Measurements from ENCODE around the gene TSKS. TPM values are rescaled to one million over a fixed set of nuclear protein-coding genes. Genes with fewer than 3 reads are reported as not detected.

The TSKS gene
- polyA plus RNA-seq, 3 donors = 0.37 to 0.81 (median 0.51) TPM

- Histone ChIP-seq H3K4me2 (replicated peaks; ENCODE audit: extremely low read depth, low read length, poor library complexity, severe bottlenecking) (peak overlapping the region; percentile 96), H3K27me3 (ENCODE audit: control insufficient read depth in 2 of 2, insufficient read depth in 2 of 2, low read length in 2 of 2) (no peaks in the 10 kb centered on the region), H4K20me1 (ENCODE audit: insufficient read depth, low read length) (peaks cover 30% of the 10 kb centered on the region), H3K79me2 (ENCODE audit: insufficient read depth, low read length) (no peaks in the 10 kb centered on the region), H3K4me3 (replicated peaks in 1 of 3; ENCODE audit: low read depth in 2 of 3, low read length in 3 of 3) (peak overlapping the region in 1 of 3 experiments; percentile 93), H3K36me3 (replicated peaks in 1 of 2; ENCODE audit: control insufficient read depth in 1 of 2, insufficient read depth in 2 of 2, low read length in 2 of 2) (peaks cover 29 to 39% of the 10 kb centered on the region in 2 donors), H3K27ac (ENCODE audit: low read depth in 1 of 2, low read length in 2 of 2) (peak overlapping the region in 1 of 2 donors; percentile 36), H2AFZ (ENCODE audit: insufficient read depth, low read depth, low read length, poor library complexity, severe bottlenecking) (peak overlapping the region; percentile 95), H3K9me3 (replicated peaks in 1 of 2; ENCODE audit: control insufficient read depth in 1 of 2, insufficient read depth in 1 of 2, low read length in 2 of 2) (no peaks in the 10 kb centered on the region), H3K4me1 (ENCODE audit: control insufficient read depth in 1 of 2, insufficient read depth in 2 of 2, low read length in 2 of 2) (peaks cover 32 to 47% of the 10 kb centered on the region in 2 donors), H3K9ac (ENCODE audit: insufficient read depth, low read length, poor library complexity, severe bottlenecking) (no peak overlapping the region)
- Mint-ChIP-seq H3K36me3 (peaks cover 29 to 36% of the 10 kb centered on the region in 2 donors), H3K4me3 (no peak overlapping the region), H3K27ac (peak overlapping the region; percentile 32 to 93 (median 78)), H3K4me1 (peaks cover 40% of the 10 kb centered on the region), H3K9me3 (no peaks in the 10 kb centered on the region), H3K27me3 (ENCODE audit: low read depth in 3 of 3) (peaks cover 0 to 4% (median 0%) of the 10 kb centered on the region in 3 donors)
- no peak for TF ChIP-seq CTCF (IDR thresholded peaks at IDR 0.05)
- 100% methylated on average over 3 of the region's 20 CpGs for WGBS (ENCODE audit: insufficient coverage)
- no peak for DNase-seq
- intact Hi-C loops (cut with micrococcal nuclease) = loop anchor here (2.0 to 5.0 kb wide), 2 partner anchors 41 kb away; partner anchors contain the start of gene AP2A1 (in 2 of the 2)
Measured at GRCh38 chr19:49807904-49808675, 45.0 kb upstream of the TSKS start.

- H3K27ac ChIP-seq (ENCODE audit: low read depth in 1 of 2, low read length in 2 of 2) = peak overlapping the region; percentile 36 to 61
- Mint-ChIP-seq H3K4me1 (peaks cover 33% of the 10 kb centered on the region), H3K4me3 (no peak overlapping the region), H3K36me3 (peaks cover 37 to 44% of the 10 kb centered on the region in 2 donors), H3K9me3 (no peaks in the 10 kb centered on the region), H3K27ac (peak overlapping the region; percentile 71 to 93 (median 87)), H3K27me3 (ENCODE audit: low read depth in 3 of 3) (peaks cover 0 to 4% (median 0%) of the 10 kb centered on the region in 3 donors)
- peaks cover 36 to 47% of the 10 kb centered on the region in 2 donors for H3K36me3 ChIP-seq (replicated peaks in 1 of 2; ENCODE audit: control insufficient read depth in 1 of 2, insufficient read depth in 2 of 2, low read length in 2 of 2)
- H2AFZ ChIP-seq (ENCODE audit: insufficient read depth, low read depth, low read length, poor library complexity, severe bottlenecking) = no peak overlapping the region
- intact Hi-C loops (cut with micrococcal nuclease) = loop anchor here in 1 of 2 donors (5.0 kb wide), 1 partner anchor 40 kb away; the partner anchor contains the start of gene AP2A1
- H4K20me1 ChIP-seq (ENCODE audit: insufficient read depth, low read length) = peaks cover 38% of the 10 kb centered on the region
- 46% methylated on average over 11 of the region's 18 CpGs for WGBS (ENCODE audit: insufficient coverage)
- no peaks in the 10 kb centered on the region for H3K27me3 ChIP-seq (ENCODE audit: control insufficient read depth in 2 of 2, insufficient read depth in 2 of 2, low read length in 2 of 2)
- DNase-seq = peak; percentile 29 to 58 (median 35)
- H3K79me2 ChIP-seq (ENCODE audit: insufficient read depth, low read length) = no peaks in the 10 kb centered on the region
- H3K4me3 ChIP-seq (replicated peaks in 1 of 3; ENCODE audit: low read depth in 2 of 3, low read length in 3 of 3) = no peak overlapping the region
- no peak overlapping the region for H3K9ac ChIP-seq (ENCODE audit: insufficient read depth, low read length, poor library complexity, severe bottlenecking)
- no peaks in the 10 kb centered on the region for H3K9me3 ChIP-seq (replicated peaks in 1 of 2; ENCODE audit: control insufficient read depth in 1 of 2, insufficient read depth in 1 of 2, low read length in 2 of 2)
- no peak overlapping the region for H3K4me2 ChIP-seq (replicated peaks; ENCODE audit: extremely low read depth, low read length, poor library complexity, severe bottlenecking)
- no peak for TF ChIP-seq CTCF (IDR thresholded peaks at IDR 0.05)
- peaks cover 25 to 39% of the 10 kb centered on the region in 2 donors for H3K4me1 ChIP-seq (ENCODE audit: control insufficient read depth in 1 of 2, insufficient read depth in 2 of 2, low read length in 2 of 2)
Measured at GRCh38 chr19:49807058-49807903, 44.2 kb upstream of the TSKS start.
